ENCODE data around the gene KCNJ10.
"Not testable (repeated sequence)": the region's sequence is repeated elsewhere in the genome, so short reads cannot be mapped to it uniquely, and the experiment has no call there.

Gene KCNJ10

GRCh38 chr1:160114085-160114484 is 44.1 kb upstream of the KCNJ10 start:
- no peak overlapping the region for H3K4me3 ChIP-seq (ENCODE audit: low read depth, low read length)

DNA sequence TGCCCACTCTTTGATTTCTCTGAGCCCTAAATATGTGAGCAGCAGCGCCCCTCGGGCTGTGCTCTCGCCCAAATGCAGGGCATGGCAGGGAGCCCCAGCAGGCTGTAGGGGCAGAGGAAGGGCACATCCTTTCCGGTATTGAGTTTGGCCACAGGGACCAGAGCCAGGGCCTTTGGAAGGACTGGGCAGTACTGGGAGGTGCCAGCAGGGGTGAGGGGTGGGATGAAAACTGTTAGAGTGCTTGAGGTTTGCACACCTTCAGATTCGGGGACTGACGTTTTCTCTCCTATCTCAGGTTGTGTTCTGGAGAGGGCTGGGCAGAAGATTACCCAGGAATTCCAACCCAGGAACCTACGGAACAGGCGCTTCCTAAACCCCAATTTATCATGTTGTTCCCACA is 43.4 kb upstream of the KCNJ10 start:
- TF ChIP-seq, protein P1, sequence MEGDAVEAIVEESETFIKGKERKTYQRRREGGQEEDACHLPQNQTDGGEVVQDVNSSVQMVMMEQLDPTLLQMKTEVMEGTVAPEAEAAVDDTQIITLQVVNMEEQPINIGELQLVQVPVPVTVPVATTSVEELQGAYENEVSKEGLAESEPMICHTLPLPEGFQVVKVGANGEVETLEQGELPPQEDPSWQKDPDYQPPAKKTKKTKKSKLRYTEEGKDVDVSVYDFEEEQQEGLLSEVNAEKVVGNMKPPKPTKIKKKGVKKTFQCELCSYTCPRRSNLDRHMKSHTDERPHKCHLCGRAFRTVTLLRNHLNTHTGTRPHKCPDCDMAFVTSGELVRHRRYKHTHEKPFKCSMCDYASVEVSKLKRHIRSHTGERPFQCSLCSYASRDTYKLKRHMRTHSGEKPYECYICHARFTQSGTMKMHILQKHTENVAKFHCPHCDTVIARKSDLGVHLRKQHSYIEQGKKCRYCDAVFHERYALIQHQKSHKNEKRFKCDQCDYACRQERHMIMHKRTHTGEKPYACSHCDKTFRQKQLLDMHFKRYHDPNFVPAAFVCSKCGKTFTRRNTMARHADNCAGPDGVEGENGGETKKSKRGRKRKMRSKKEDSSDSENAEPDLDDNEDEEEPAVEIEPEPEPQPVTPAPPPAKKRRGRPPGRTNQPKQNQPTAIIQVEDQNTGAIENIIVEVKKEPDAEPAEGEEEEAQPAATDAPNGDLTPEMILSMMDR (IDR thresholded peaks at IDR 0.05; ENCODE audit: insufficient read depth, low read depth, low read length, missing control alignments), result no peak
- no peak for DNase-seq (ENCODE audit: low read depth)
- H3K4me3 ChIP-seq (ENCODE audit: low read depth, low read length), result no peak overlapping the region

More at GRCh38 chr1:160114085-160114484, 44.1 kb upstream of the KCNJ10 start:
- TF ChIP-seq, protein P1 (IDR thresholded peaks at IDR 0.05; ENCODE audit: insufficient read depth, low read depth, low read length, missing control alignments), result no peak
- DNase-seq (ENCODE audit: low read depth), result no peak

GRCh38 chr1:160112357-160112756 is 42.4 kb upstream of the KCNJ10 start:
- TF ChIP-seq, protein P1 (IDR thresholded peaks at IDR 0.05; ENCODE audit: insufficient read depth, low read depth, low read length, missing control alignments), result no peak
- no peak for DNase-seq (ENCODE audit: low read depth)
- H3K4me3 ChIP-seq (ENCODE audit: low read depth, low read length), result no peak overlapping the region

- DNase-seq (ENCODE audit: low read depth); H3K4me3 ChIP-seq (ENCODE audit: low read depth, low read length): not testable (repeated sequence)
Measured at GRCh38 chr1:160111462-160111861, 41.5 kb upstream of the KCNJ10 start.

DNA sequence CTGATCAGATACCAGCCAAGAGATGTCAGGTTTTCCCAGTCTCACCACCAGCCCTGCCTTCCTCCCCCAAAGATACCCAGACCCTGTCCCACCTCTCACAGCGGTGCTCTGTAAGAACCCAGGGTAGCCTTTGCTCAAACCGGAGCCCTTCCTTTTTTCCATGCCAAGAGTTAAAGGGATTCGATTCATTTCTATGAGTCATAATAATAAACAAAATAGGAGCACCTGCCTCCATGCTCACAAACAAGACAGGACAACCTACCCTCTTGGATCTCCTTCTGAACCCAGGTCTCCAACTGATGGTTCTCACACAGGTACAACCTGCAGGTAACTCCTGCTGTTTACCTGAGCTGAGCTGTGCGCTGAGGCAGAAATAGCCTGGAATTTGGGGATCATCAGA is 39.7 kb upstream of the KCNJ10 start:
- TF ChIP-seq, protein P1 (IDR thresholded peaks at IDR 0.05; ENCODE audit: insufficient read depth, low read depth, low read length, missing control alignments), result no peak
- no peak for DNase-seq (ENCODE audit: low read depth)
- H3K4me3 ChIP-seq (ENCODE audit: low read depth, low read length), result no peak overlapping the region

DNA sequence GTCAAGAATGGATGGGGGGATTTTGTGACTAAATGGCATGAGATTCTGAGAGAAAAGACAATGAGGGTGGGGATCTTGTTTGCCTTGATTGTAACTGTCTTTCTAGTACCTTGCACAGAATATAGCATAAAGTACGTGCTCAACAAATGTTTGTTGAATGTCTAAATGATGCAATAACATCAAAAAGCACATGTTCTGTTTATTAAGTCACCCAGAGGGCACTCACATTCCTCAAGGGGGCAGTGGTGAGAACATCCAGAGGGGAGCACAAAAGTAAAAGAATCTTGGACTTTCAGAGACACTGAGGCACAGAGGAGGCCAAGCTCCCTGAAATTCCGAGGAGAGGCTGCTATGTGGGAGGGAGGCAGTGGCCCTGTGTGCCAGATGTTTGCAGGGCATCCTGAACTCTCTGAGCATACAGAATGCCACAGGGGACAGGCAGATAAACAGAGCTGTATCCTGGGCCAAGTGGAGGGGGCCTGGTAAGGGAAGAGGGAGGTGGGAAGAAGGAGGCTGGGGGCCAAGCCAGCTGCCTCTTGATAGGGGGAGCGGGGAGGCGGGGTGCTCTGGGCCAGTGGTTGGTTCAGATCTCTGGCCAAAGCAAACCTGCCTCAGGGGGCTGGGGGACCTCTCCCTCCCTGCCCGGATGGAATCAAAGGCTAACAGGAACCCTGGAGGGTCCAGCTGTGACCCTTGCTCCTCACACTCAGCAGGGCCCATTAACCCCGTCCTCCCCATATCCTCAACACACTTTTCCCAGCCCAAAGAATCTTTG is 39.1 kb upstream of the KCNJ10 start:
- DNase-seq (ENCODE audit: low read depth), result peak; percentile 54
- no peak overlapping the region for H3K4me3 ChIP-seq (ENCODE audit: low read depth, low read length)
- TF ChIP-seq, protein P1 (IDR thresholded peaks at IDR 0.05; ENCODE audit: insufficient read depth, low read depth, low read length, missing control alignments), result peak; percentile 49

- no peak overlapping the region for H3K4me3 ChIP-seq (ENCODE audit: low read depth, low read length)
- TF ChIP-seq, protein P1 (IDR thresholded peaks at IDR 0.05; ENCODE audit: insufficient read depth, low read depth, low read length, missing control alignments), result no peak
- no peak for DNase-seq (ENCODE audit: low read depth)
Measured at GRCh38 chr1:160107512-160107911, 37.6 kb upstream of the KCNJ10 start.
